HPDE6-E6E7 (cell line): ENCODE results near the gene TLCD5.

ENCODE experiments used
- DNase-seq: peaks from one replicate; pipeline ENCODE4 v3.0.0; 2011; ENCODE audit warnings: missing footprints; ENCODE audit errors: extremely low spot score

TLCD5 gene

GRCh38 chr11:120337355-120338106 is 12.4 kb downstream of the TLCD5 start:
- no peak for DNase-seq

DNA sequence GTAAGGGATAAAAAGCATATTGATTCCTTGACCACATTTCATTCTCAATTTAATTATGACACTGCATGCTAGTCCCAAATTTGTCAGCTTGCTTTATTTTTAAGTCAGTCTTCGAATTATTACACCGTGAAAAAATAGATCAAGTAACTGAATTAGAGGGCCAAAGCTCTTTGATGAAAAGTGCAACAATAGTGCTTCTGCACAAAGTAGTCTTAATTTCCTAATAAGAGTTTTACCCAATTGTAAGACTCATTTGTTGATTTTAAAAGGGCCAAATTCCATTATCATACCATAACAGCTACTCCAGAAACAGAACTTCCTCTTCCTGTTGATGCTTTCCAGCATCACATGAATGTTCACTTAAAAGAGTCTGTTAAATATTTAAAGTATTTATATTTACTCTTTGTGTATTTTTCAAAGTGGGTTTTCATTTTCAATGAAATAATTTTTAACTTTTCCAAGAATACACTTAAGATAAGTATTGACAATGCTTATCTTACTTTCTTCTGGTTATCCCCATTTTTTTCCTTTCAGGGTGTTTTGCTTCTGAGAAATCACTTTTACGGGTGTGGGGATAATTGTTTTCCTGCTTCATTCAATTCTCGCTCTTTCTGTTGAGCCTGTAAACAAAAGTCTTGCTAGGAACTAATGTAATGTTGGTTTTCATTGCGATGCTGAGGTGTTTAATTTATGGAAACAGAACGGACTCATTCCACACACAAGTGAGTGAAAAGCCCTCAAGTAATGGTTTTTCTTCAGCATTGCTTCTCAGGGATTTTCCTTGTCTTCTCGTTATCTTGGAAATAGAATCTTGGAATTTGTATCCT is 13.2 kb downstream of the TLCD5 start:
- DNase-seq, result no peak

- DNase-seq, result no peak
Measured at GRCh38 chr11:120339394-120339890, 14.3 kb downstream of the TLCD5 start.

DNA sequence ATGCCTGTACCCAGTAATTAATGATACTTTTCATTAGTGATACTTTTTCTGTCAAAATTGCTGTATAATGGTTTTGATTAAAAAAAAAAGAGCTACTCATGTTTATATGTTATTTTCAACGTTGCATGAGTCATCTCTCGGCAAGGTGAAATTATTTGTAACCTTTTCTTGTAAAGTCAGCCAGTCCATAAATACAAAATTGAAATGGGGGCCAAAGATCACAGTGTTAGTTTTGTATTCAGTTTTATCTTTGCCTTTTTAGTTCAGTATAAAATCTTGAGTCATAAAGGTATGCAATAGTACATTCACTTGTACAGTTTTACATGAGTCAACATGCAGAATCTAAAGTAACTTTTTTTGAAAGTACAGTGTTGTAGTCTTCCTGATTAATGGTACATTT is 15.4 kb downstream of the TLCD5 start:
- no peak for DNase-seq

DNA sequence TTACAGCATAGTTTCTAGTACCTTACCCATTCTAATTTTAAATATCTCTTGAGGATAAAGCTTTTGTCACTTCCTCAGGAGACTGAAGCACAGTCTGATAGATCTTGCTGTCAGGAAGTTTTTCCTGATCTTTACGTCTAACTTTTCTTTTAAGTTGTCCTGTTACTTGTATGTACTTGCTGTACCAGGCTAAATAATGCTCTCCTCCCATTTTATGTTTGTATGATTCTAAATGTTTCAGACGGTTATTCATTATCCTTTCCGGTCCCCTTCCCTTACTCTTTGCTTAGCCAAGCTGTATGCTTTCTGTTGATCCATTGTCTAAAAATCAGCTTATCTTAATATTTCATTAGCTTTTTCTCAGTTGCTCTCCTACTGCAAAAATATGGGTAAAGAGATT is 17.1 kb downstream of the TLCD5 start:
- DNase-seq, result no peak

- no peak for DNase-seq
Measured at GRCh38 chr11:120342678-120343077, 17.6 kb downstream of the TLCD5 start.

GRCh38 chr11:120343429-120343828 is 18.3 kb downstream of the TLCD5 start:
- DNase-seq, result no peak

DNA sequence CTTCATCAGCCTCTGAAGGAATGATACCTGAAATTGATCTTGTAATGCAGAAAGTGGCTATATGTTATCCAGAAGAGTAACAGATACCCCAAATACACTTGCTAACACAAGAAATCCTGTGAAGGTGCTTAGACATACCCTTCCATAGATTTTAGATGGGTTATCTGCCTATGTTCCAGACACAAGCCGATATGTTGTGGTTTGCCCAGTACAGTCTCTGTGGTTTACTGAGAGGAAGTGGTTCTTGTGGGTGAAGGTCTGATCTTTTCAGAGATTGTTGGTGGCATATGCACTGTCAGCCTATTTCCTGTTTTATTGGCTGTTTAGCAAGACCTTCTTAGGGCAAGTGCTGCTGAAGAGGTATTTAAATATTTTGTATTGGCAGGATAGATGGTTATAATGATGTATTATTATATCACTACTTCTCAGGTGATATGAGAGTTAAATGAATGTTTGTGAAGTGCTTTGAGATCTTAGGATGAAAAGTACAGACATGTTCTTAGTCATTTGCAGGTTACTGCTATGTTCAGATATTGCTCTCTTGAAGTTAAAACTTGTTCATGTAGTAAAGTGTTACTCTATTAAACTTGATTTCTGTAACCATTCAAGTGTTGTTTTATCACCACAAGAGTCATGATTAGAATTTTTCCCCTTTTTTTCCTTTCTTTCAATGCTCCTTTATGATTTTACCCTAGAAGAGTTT is 19.4 kb downstream of the TLCD5 start:
- no peak for DNase-seq

GRCh38 chr11:120346233-120346632 is 21.1 kb downstream of the TLCD5 start:
- DNase-seq, result no peak

DNA sequence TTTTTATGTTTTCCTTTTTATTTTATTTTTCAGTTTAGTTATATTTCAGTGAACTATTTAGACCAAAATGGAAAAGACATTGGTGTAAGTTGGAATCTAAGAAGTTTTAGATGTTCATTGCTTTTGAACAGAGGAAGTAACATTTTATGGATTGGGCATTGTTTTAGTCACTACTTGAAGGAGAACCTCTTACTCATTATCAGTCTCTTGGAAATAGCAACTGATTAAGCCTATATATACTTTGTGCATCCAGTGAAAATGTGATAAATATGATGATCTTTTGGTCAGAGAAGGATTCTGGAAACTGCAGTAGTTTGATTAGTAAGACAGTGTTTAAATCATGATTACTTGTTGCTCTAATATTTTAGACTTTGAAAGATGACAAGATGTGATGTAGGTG is 25.5 kb downstream of the TLCD5 start:
- no peak for DNase-seq

DNA sequence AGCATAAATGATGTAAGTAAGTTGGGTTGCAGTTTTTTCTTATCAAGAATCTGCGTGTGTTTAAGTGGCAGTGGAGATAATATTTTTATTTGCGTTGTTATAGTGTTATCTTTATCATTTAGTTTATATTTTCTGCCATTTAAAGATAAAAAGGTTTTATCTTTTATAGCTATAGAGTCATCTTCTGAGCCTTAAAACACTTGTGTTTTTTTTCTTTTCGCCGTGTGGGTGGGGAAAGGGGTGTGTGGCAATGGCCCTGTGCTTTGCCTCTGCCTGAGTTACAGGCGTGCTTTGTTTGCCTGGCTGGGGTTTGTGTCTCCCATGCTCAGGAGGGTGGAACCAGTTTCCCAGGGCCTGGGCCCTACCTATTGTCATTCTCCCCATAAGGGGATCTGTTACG is 27.3 kb downstream of the TLCD5 start:
- no peak for DNase-seq

- no peak for DNase-seq
Measured at GRCh38 chr11:120354068-120354467, 29.0 kb downstream of the TLCD5 start.

- no peak for DNase-seq
Measured at GRCh38 chr11:120354779-120355178, 29.7 kb downstream of the TLCD5 start.

DNA sequence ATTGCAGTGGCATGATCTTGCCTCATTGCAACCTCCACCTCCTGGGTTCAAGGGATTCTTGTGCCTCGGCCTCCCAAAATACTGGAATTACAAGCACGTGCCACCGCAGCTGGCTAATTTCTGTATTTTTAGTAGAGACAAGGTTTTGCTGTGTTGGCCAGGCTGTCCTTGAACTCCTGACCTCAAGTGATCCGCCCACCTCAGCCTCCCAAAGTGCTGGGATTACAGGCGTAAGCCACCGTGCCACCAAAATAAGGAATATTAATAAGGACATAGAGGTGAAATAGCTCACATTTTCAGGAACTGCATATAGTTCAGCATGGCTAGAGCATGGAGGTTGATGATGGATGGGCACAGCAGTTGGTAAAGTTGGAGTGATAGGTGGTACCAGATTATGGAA is 32.5 kb downstream of the TLCD5 start:
- no peak for DNase-seq

DNA sequence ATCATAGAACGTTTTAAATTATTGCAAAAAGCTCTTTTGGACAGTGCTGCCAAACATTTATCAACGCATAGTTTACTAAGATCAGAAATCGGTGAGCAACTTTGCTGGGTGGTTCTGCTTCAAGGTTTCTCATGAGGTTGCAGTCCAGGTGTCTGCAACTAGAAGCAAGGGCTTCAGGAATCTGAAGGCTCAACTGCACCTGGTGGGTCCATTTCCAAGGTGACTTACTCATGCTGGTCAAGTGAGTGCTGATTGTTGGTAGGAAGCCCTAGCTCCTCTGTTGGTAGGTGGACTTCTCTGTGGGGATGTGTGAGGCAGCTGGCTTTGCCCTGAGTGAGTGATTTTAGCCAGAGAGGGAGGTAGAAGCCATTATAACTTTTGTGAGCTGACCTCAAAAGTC is 33.6 kb downstream of the TLCD5 start:
- DNase-seq, result no peak

- no peak for DNase-seq
Measured at GRCh38 chr11:120363436-120363835, 38.3 kb downstream of the TLCD5 start.

DNA sequence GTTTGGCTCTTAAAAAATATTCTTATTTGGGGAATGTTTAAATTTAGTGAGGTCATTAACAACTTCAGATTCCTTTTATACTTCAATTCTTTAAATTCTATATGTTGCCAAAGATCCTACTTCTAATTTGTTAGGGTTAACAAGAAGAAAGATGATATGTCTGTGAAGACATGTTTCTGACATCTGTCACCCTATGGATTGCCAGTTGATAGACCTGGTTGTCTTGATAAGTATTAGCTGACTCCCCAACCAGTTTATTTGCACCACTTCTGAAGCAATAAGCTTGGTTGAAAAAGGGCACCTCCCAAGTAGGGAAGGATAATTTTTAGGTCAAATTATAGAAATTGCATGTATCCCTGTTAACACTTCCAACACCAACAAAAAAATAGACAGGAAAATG is 40.4 kb downstream of the TLCD5 start:
- no peak for DNase-seq

GRCh38 chr11:120372296-120372695 is 47.2 kb downstream of the TLCD5 start:
- DNase-seq, result no peak

DNA sequence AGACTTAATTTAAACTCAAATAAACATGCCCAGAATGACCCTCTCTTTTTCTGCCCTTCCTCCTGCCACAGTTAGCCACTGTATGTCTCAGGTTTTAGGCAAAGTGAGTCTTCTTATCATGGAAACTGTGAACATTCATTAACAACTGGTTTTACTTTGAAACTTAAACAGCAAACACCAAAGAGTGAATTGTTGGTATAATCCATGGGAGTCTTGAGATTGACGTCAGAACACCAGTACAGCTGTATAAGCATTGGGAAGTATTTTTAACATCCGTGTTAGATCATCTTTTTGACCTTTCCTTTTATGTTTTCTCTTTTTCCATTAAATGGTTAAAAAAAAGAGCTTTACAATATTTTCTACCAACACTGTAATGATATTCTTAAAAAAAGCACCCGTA is 50.0 kb downstream of the TLCD5 start:
- DNase-seq, result no peak

- DNase-seq, result no peak
Measured at GRCh38 chr11:120376547-120377182, 51.6 kb downstream of the TLCD5 start.

DNA sequence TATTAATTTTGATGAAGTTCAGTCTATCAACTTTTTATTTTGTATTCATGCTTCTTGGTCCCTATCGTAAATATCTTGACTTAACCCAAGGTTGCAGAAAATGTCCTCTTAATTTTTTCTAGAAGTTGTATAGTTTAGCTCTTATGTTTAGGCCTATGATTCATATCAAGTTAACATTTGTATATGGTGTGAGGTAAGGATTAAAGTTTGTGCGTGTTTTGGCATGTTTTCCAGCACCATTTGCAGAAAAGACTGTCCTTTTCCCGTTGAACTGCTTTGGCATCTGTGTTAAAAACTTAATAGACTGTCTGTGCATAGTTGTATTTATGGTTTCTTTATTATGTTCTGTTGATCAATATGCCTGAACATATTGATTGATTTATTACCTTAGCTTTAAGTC is 53.4 kb downstream of the TLCD5 start:
- no peak for DNase-seq

- no peak for DNase-seq
Measured at GRCh38 chr11:120381401-120381800, 56.3 kb downstream of the TLCD5 start.
